ENCODE data around the gene PROM1. TPM values are rescaled to one million over a fixed set of nuclear protein-coding genes. Genes with fewer than 3 reads are reported as not detected.

PROM1 gene
- total and polyA plus RNA-seq, 2 of the 8 experiments (the other 6 are each of a cell fraction or from before 2014, with no cell fraction given): 36.0 to 59.7 TPM

DNA sequence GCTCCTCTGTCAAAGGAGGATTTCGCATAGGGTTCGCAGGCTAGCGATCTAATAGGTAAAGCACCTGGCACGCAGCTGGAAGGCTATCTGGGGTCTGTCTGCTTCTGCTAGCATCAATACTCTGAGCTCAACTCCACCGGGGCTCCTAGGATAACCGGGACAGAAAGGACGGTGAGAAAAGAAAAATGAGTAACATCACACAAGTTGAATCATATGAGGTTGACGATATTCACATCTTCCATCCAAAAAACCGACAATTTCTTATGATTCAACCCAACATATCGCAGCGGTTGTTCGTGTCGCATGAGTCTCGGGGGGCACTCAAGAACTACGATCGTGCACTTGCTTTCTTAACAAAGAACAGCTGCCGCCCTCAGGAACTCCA lies 1.8 kb downstream of the PROM1 start (continued):
- TF ChIP-seq, protein P1, sequence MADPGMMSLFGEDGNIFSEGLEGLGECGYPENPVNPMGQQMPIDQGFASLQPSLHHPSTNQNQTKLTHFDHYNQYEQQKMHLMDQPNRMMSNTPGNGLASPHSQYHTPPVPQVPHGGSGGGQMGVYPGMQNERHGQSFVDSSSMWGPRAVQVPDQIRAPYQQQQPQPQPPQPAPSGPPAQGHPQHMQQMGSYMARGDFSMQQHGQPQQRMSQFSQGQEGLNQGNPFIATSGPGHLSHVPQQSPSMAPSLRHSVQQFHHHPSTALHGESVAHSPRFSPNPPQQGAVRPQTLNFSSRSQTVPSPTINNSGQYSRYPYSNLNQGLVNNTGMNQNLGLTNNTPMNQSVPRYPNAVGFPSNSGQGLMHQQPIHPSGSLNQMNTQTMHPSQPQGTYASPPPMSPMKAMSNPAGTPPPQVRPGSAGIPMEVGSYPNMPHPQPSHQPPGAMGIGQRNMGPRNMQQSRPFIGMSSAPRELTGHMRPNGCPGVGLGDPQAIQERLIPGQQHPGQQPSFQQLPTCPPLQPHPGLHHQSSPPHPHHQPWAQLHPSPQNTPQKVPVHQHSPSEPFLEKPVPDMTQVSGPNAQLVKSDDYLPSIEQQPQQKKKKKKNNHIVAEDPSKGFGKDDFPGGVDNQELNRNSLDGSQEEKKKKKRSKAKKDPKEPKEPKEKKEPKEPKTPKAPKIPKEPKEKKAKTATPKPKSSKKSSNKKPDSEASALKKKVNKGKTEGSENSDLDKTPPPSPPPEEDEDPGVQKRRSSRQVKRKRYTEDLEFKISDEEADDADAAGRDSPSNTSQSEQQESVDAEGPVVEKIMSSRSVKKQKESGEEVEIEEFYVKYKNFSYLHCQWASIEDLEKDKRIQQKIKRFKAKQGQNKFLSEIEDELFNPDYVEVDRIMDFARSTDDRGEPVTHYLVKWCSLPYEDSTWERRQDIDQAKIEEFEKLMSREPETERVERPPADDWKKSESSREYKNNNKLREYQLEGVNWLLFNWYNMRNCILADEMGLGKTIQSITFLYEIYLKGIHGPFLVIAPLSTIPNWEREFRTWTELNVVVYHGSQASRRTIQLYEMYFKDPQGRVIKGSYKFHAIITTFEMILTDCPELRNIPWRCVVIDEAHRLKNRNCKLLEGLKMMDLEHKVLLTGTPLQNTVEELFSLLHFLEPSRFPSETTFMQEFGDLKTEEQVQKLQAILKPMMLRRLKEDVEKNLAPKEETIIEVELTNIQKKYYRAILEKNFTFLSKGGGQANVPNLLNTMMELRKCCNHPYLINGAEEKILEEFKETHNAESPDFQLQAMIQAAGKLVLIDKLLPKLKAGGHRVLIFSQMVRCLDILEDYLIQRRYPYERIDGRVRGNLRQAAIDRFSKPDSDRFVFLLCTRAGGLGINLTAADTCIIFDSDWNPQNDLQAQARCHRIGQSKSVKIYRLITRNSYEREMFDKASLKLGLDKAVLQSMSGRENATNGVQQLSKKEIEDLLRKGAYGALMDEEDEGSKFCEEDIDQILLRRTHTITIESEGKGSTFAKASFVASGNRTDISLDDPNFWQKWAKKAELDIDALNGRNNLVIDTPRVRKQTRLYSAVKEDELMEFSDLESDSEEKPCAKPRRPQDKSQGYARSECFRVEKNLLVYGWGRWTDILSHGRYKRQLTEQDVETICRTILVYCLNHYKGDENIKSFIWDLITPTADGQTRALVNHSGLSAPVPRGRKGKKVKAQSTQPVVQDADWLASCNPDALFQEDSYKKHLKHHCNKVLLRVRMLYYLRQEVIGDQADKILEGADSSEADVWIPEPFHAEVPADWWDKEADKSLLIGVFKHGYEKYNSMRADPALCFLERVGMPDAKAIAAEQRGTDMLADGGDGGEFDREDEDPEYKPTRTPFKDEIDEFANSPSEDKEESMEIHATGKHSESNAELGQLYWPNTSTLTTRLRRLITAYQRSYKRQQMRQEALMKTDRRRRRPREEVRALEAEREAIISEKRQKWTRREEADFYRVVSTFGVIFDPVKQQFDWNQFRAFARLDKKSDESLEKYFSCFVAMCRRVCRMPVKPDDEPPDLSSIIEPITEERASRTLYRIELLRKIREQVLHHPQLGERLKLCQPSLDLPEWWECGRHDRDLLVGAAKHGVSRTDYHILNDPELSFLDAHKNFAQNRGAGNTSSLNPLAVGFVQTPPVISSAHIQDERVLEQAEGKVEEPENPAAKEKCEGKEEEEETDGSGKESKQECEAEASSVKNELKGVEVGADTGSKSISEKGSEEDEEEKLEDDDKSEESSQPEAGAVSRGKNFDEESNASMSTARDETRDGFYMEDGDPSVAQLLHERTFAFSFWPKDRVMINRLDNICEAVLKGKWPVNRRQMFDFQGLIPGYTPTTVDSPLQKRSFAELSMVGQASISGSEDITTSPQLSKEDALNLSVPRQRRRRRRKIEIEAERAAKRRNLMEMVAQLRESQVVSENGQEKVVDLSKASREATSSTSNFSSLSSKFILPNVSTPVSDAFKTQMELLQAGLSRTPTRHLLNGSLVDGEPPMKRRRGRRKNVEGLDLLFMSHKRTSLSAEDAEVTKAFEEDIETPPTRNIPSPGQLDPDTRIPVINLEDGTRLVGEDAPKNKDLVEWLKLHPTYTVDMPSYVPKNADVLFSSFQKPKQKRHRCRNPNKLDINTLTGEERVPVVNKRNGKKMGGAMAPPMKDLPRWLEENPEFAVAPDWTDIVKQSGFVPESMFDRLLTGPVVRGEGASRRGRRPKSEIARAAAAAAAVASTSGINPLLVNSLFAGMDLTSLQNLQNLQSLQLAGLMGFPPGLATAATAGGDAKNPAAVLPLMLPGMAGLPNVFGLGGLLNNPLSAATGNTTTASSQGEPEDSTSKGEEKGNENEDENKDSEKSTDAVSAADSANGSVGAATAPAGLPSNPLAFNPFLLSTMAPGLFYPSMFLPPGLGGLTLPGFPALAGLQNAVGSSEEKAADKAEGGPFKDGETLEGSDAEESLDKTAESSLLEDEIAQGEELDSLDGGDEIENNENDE (IDR thresholded peaks at IDR 0.05; ENCODE audit: insufficient replicate concordance, low read length): no peak
- TF ChIP-seq ZNF274 (IDR thresholded peaks at IDR 0.05; ENCODE audit: borderline replicate concordance, extremely low read depth, low read length) (no peak), BCL11A (IDR thresholded peaks at IDR 0.05; ENCODE audit: low read depth in 2 of 2, low read length in 2 of 2) (no peak), SAP30 (IDR thresholded peaks at IDR 0.05; ENCODE audit: insufficient read depth, insufficient replicate concordance, low read length) (no peak), POU5F1 (IDR thresholded peaks at IDR 0.05; ENCODE audit: low read depth, low read length) (no peak)

Data from H1 (cell line).